A549 (cell line): ENCODE data around the gene TCERG1L. TPM values are rescaled to one million over a fixed set of nuclear protein-coding genes. Genes with fewer than 3 reads are reported as not detected.

Experiments
- ATAC-seq, 2 experiments: fragments of 200-7000 bp in 1 of 2; fragments of >200 bp in 1 of 2; cut with Nextera tagmentation in 1 of 2; cut with Tn5 transposase in 1 of 2; 3 replicates each; pipeline versions ENCODE4 v1.8.0 to v1.9.1; 2018 to 2020; ENCODE audit warnings: mild to moderate bottlenecking in 1 of 2, moderate library complexity in 1 of 2
- CTCF ChIA-PET: fragments of 300-600 bp; sonication (Branson Sonifier 250); formaldehyde crosslinking; extraction: SDS; loops from one replicate; lab custom pipeline; 2021; ENCODE audit warnings: antibody characterized with exemption, inconsistent platforms; lab: Yijun Ruan, JAX
- POLR2A ChIA-PET: fragments of 350-600 bp; formaldehyde crosslinking; extraction: SDS; loops from one replicate; lab custom pipeline; 2021; ENCODE audit warnings: antibody characterized with exemption, inconsistent platforms; lab: Yijun Ruan, JAX
- DNase-seq, 2 experiments: peaks; one replicate each; pipeline versions ENCODE4 v3.0.0 to v3.0.0-alpha.2; 2011 to 2016; ENCODE audit warnings: low read depth in 1 of 2, low spot score in 1 of 2
- FAIRE-seq: peaks from 2 replicates; lab custom pipeline; 2011; peaks lifted over from hg19 to GRCh38; lab: Jason Lieb, UNC
- H3K27ac ChIP-seq, 2 experiments: fragments of >200 bp; sonication (Bioruptor Twin); formaldehyde crosslinking; 3 replicates each; pipeline ENCODE4 v1.5.1; 2016 to 2017
- H3K4me1 ChIP-seq: fragments of >200 bp; sonication (Bioruptor Twin); formaldehyde crosslinking; 3 replicates; pipeline ENCODE4 v1.6.1; 2016
- H3K4me2 ChIP-seq: fragments of >200 bp; sonication (Bioruptor Twin); formaldehyde crosslinking; 3 replicates; pipeline ENCODE4 v1.6.1; 2016
- H3K4me3 ChIP-seq: fragments of >200 bp; sonication (Bioruptor Twin); formaldehyde crosslinking; 3 replicates; pipeline ENCODE4 v1.5.1; 2016
- H3K9me3 ChIP-seq: fragments of >200 bp; sonication (Bioruptor Twin); formaldehyde crosslinking; 3 replicates; pipeline ENCODE4 v1.6.1; 2016
- BHLHE40 ChIP-seq: IDR thresholded peaks from 2 replicates; pipeline ENCODE4 v1.6.1; 2012; ENCODE audit warnings: low read depth, low read length, inconsistent platforms
- CBX2 ChIP-seq: fragments of 200-600 bp; sonication (generic); IDR thresholded peaks from 2 replicates; pipeline ENCODE4 v1.6.1; 2016; ENCODE audit warnings: low read depth, mild to moderate bottlenecking, borderline replicate concordance
- CBX8 ChIP-seq: fragments of 200-600 bp; sonication (generic); IDR thresholded peaks from 2 replicates; pipeline ENCODE4 v1.6.1; 2016
- CTCF ChIP-seq: fragments of >200 bp; sonication (Bioruptor Twin); formaldehyde crosslinking; IDR thresholded peaks from 3 replicates; pipeline ENCODE4 v1.5.1; 2016
- ELK1 ChIP-seq: fragments of 150-350 bp; IDR thresholded peaks from 2 replicates; pipeline ENCODE4 v1.6.1; 2014; ENCODE audit warnings: low read depth, mild to moderate bottlenecking, low read length
- FOSB ChIP-seq: fragments of 250-450 bp; sonication (Bioruptor Pico); IDR thresholded peaks from 2 replicates; pipeline ENCODE4 v1.5.0; 2020; ENCODE audit warnings: mild to moderate bottlenecking, moderate library complexity
- HOXB5 ChIP-seq: fragments of 250-450 bp; sonication (Bioruptor Pico); IDR thresholded peaks from 2 replicates; pipeline ENCODE4 v1.5.0; 2020; ENCODE audit warnings: mild to moderate bottlenecking, moderate library complexity
- KDM5A ChIP-seq: fragments of 200-600 bp; sonication (generic); IDR thresholded peaks from 2 replicates; pipeline ENCODE4 v1.6.1; 2016; ENCODE audit warnings: antibody characterized with exemption, mild to moderate bottlenecking
- MAFK ChIP-seq: fragments of 450-650 bp; IDR thresholded peaks from 2 replicates; pipeline ENCODE4 v1.6.1; 2014; ENCODE audit not compliant: partially characterized antibody
- MYC ChIP-seq: IDR thresholded peaks from 2 replicates; pipeline ENCODE4 v1.6.1; 2012; ENCODE audit warnings: mild to moderate bottlenecking, inconsistent platforms, low read length, improper control_type of control experiment, borderline replicate concordance
- NFE2L2 ChIP-seq: fragments of 150-350 bp; conservative IDR thresholded peaks from 2 replicates; pipeline ENCODE4 v1.6.1; 2014; ENCODE audit warnings: low read length
- NPAS2 ChIP-seq: fragments of 250-450 bp; sonication (Bioruptor Pico); IDR thresholded peaks from 2 replicates; pipeline ENCODE4 v1.8.0; 2022; ENCODE audit warnings: mild to moderate bottlenecking, moderate library complexity, borderline replicate concordance
- PBX3 ChIP-seq: IDR thresholded peaks from 2 replicates; pipeline ENCODE4 v1.6.1; 2012
- POLR2A ChIP-seq: IDR thresholded peaks from 2 replicates; pipeline ENCODE4 v1.6.1; 2012; ENCODE audit warnings: mild to moderate bottlenecking, low read length
- RAD21 ChIP-seq, 2 experiments: fragments of >200 bp in 1 of 2; sonication (Bioruptor Twin) in 1 of 2; formaldehyde crosslinking in 1 of 2; IDR thresholded peaks in 1 of 2; conservative IDR thresholded peaks in 1 of 2; 2 replicates in 1 of 2; 3 replicates in 1 of 2; pipeline ENCODE4 v1.6.1; 2012 to 2018; ENCODE audit warnings: inconsistent platforms in 1 of 2
- SMC3 ChIP-seq: fragments of >200 bp; sonication (Bioruptor Twin); formaldehyde crosslinking; IDR thresholded peaks from 3 replicates; pipeline ENCODE4 v1.6.1; 2018; ENCODE audit warnings: inconsistent platforms
- SREBF2 ChIP-seq: fragments of 450-650 bp; IDR thresholded peaks from 2 replicates; pipeline ENCODE4 v1.6.1; 2014; ENCODE audit warnings: mild to moderate bottlenecking, moderate library complexity
- TFCP2L1 ChIP-seq: fragments of 250-450 bp; sonication (Bioruptor Pico); IDR thresholded peaks from 2 replicates; pipeline ENCODE4 v1.5.0; 2021; ENCODE audit warnings: mild to moderate bottlenecking
- USF2 ChIP-seq: fragments of 450-650 bp; IDR thresholded peaks from 2 replicates; pipeline ENCODE4 v1.6.1; 2014; ENCODE audit warnings: antibody characterized with exemption
- ZC3H11A ChIP-seq: fragments of 450-650 bp; IDR thresholded peaks from 2 replicates; pipeline ENCODE4 v1.6.1; 2014; ENCODE audit warnings: antibody characterized with exemption, mild to moderate bottlenecking
- ZNF302 ChIP-seq: fragments of 250-450 bp; sonication (Bioruptor Pico); IDR thresholded peaks from 2 replicates; pipeline ENCODE4 v1.9.0; 2021; ENCODE audit warnings: inconsistent platforms, mild to moderate bottlenecking, moderate library complexity
- ZSCAN20 ChIP-seq: fragments of 250-450 bp; sonication (Bioruptor Pico); IDR thresholded peaks from 2 replicates; pipeline ENCODE4 v1.8.0; 2022; ENCODE audit warnings: mild to moderate bottlenecking, moderate library complexity
- WGBS: methylation state at CpG from one replicate; pipeline ENCODE4 v1.1.6; 2017; ENCODE audit errors: missing lambda C conversion rate; 5-methylcytosine and 5-hydroxymethylcytosine counted together
- polyA plus RNA-seq, 4 experiments: library from polyadenylated mRNA; depleted of rRNA in 3 of 4; stranded (reverse); fragments of >200 nt; fragmentation: RNase III in 1 of 4; extraction: RNeasy Plus Mini Kit Qiagen cat#74134 plus additional on column Dnase treatment in 1 of 4; gene quantifications; 2 replicates in 3 of 4; 3 replicates in 1 of 4; pipeline ENCODE4 v1.2.3, GENCODE V29; 2011 to 2017
- TF ChIP-seq, protein P1 (sequence below): IDR thresholded peaks from 2 replicates; pipeline ENCODE4 v1.6.1; 2012; ENCODE audit warnings: low read depth, borderline replicate concordance
- TF ChIP-seq, protein P2 (sequence below): fragments of 250-450 bp; sonication (Bioruptor Pico); IDR thresholded peaks from 2 replicates; pipeline ENCODE4 v1.5.0; 2021; ENCODE audit warnings: mild to moderate bottlenecking, moderate library complexity, borderline replicate concordance

The TCERG1L gene
- polyA plus RNA-seq, 2 of the 4 experiments (the other 2 are of a cell fraction), result not detected

GRCh38 chr10:131231965-131232541, 79.5 kb downstream of the TCERG1L start:
- no peaks in the 10 kb centered on the region for H3K9me3 ChIP-seq
- H3K4me1 ChIP-seq, result no peaks in the 10 kb centered on the region
- WGBS, result 21% methylated on average over 7 of the region's 15 CpGs
- H3K4me2 ChIP-seq, result no peak overlapping the region
- no peak for DNase-seq
- CTCF ChIA-PET, result no interaction called here
- POLR2A ChIA-PET, result no interaction called here
- H3K4me3 ChIP-seq, result no peak overlapping the region
- no peak for ATAC-seq
- H3K27ac ChIP-seq, result no peak overlapping the region
- FAIRE-seq, result no peak
- no peak for TF ChIP-seq CBX8
- TF ChIP-seq RAD21 (conservative IDR thresholded peaks at IDR 0.05 in 1 of 2, IDR thresholded peaks at IDR 0.05 in 1 of 2), result no peak
- no peak for TF ChIP-seq USF2
- no peak for TF ChIP-seq CTCF
- TF ChIP-seq PBX3, result no peak
- no peak for TF ChIP-seq SREBF2
- TF ChIP-seq ZC3H11A, result no peak
- TF ChIP-seq KDM5A, result no peak
- TF ChIP-seq, protein P1, sequence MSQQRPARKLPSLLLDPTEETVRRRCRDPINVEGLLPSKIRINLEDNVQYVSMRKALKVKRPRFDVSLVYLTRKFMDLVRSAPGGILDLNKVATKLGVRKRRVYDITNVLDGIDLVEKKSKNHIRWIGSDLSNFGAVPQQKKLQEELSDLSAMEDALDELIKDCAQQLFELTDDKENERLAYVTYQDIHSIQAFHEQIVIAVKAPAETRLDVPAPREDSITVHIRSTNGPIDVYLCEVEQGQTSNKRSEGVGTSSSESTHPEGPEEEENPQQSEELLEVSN, result no peak
- TF ChIP-seq MAFK, result no peak
- no peak for TF ChIP-seq NFE2L2
- TF ChIP-seq NPAS2 (CRISPR knock-in tag), result no peak
- TF ChIP-seq, protein P2, sequence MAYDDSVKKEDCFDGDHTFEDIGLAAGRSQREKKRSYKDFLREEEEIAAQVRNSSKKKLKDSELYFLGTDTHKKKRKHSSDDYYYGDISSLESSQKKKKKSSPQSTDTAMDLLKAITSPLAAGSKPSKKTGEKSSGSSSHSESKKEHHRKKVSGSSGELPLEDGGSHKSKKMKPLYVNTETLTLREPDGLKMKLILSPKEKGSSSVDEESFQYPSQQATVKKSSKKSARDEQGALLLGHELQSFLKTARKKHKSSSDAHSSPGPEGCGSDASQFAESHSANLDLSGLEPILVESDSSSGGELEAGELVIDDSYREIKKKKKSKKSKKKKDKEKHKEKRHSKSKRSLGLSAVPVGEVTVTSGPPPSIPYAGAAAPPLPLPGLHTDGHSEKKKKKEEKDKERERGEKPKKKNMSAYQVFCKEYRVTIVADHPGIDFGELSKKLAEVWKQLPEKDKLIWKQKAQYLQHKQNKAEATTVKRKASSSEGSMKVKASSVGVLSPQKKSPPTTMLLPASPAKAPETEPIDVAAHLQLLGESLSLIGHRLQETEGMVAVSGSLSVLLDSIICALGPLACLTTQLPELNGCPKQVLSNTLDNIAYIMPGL (CRISPR knock-in tag), result no peak
- TF ChIP-seq ELK1, result no peak
- TF ChIP-seq POLR2A, result no peak

DNA sequence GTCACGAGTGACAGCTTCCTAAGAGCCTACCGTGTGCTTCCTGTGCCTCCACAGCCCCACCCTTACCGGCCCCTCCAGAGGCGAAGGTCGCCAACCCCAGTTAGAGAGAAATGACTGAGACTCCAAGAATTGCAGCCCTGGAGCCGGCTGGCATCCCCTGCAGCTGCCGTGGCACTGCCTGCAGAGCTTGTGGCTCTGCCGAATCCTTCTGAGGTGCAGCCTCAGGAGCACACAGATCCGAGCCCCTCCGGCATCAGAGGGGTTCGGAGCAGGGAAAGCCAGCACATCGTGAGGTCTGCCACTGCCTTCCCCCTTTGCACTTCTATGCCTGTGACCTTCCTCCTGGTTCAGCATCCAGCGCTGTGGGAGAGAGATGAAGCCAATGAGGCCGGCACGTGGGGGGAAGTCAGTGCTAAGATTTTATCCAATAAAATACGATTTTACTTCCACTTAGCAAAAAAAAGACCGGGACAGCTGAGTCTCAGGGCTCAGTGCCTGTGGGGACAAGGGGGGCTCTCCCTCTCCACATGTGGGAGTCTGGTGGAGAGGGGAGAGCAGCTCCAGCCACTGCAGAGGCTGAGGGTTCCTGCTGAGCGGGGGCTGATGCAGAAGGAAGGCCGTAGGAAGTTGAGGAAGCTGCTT, 80.1 kb downstream of the TCERG1L start:
- ChIA-PET POLR2A (no interaction called here), CTCF (no interaction called here)
- ATAC-seq (no peak), FAIRE-seq (no peak), DNase-seq (no peak)
- H3K4me3 ChIP-seq, result no peak overlapping the region
- TF ChIP-seq SMC3, result no peak
- no peak for TF ChIP-seq ZNF302 (CRISPR knock-in tag)
- TF ChIP-seq FOSB (CRISPR knock-in tag), result no peak
- no peak for TF ChIP-seq NPAS2 (CRISPR knock-in tag)
- no peak for TF ChIP-seq ZSCAN20 (CRISPR knock-in tag)
- TF ChIP-seq TFCP2L1, result no peak
- no peak for TF ChIP-seq CBX2
- no peak for TF ChIP-seq BHLHE40
- TF ChIP-seq MYC, result no peak
- no peak for TF ChIP-seq POLR2A
- no peak for TF ChIP-seq PBX3
- no peak for TF ChIP-seq HOXB5 (CRISPR knock-in tag)
- no peak for TF ChIP-seq NFE2L2
- no peaks in the 10 kb centered on the region for H3K4me1 ChIP-seq
- no peak overlapping the region for H3K4me2 ChIP-seq
- WGBS, result 17% methylated on average over 12 of the region's 19 CpGs
- H3K9me3 ChIP-seq, result no peaks in the 10 kb centered on the region
- no peak overlapping the region for H3K27ac ChIP-seq
